ENCODE results near the gene KRTAP7-1. TPM values are rescaled to one million over a fixed set of nuclear protein-coding genes. Genes with fewer than 3 reads are reported as not detected.

KRTAP7-1 gene
- total and polyA plus RNA-seq, 9 of the 15 experiments (the other 6 are each of a cell fraction or from before 2014, with no cell fraction given): not detected

- no peaks in the 10 kb centered on the region for H4K20me1 ChIP-seq (replicated peaks; ENCODE audit: control insufficient read depth, insufficient read depth, low read length)
- H3K9ac ChIP-seq (ENCODE audit: insufficient read depth in 1 of 2, low read depth in 2 of 2, low read length in 2 of 2): no peak overlapping the region
- no peak overlapping the region for H2AFZ ChIP-seq (ENCODE audit: low read depth, low read length)
- H3K4me1 ChIP-seq (replicated peaks in 1 of 2; ENCODE audit: control insufficient read depth in 2 of 2, insufficient read depth in 2 of 2, low read length in 2 of 2): no peaks in the 10 kb centered on the region
- H3K36me3 ChIP-seq (ENCODE audit: control insufficient read depth, insufficient read depth, low read length): no peaks in the 10 kb centered on the region
- no peak overlapping the region for H3K27ac ChIP-seq (ENCODE audit: extremely low read depth, low read depth, low read length)
- intact Hi-C loops (cut with micrococcal nuclease) (loop anchor here (10.0 kb wide), 1 partner anchor 766 kb away; no protein-coding TSS in a partner anchor), in situ Hi-C loops (cut with MboI) (no loop called here)
- H3K9me3 ChIP-seq (replicated peaks; ENCODE audit: control insufficient read depth, insufficient read depth, low read depth, low read length): no peaks in the 10 kb centered on the region
- no peaks in the 10 kb centered on the region for H3K27me3 ChIP-seq (ENCODE audit: control insufficient read depth in 2 of 2, insufficient read depth in 2 of 2, low read length in 2 of 2)
- no peak for ATAC-seq
- H3K4me3 ChIP-seq: no peak overlapping the region
- 0% methylated on average over 6 of the region's 6 CpGs for WGBS (ENCODE audit: insufficient coverage, low coverage, missing lambda C conversion rate)
- CTCF ChIA-PET (ENCODE audit: low intra/inter-chr PET ratio): no interaction called here
- POLR2A ChIA-PET: no interaction called here
- no TSS peak for BruUV-seq (replicated peaks)
- DNase-seq (ENCODE audit: extremely low read depth in 1 of 4, low spot score in 3 of 4): no peak
- no peaks in the 10 kb centered on the region for H3K79me2 ChIP-seq (ENCODE audit: control insufficient read depth, insufficient read depth, low read length)
- H3K9me1 ChIP-seq (ENCODE audit: control insufficient read depth, insufficient read depth, low read length): no peaks in the 10 kb centered on the region
- no peak for TF ChIP-seq CBFA2T3 (IDR thresholded peaks at IDR 0.05)
- TF ChIP-seq BDP1 (IDR thresholded peaks at IDR 0.05; ENCODE audit: insufficient read depth, insufficient read length): no peak
- TF ChIP-seq CXXC5 (CRISPR knock-in tag; IDR thresholded peaks at IDR 0.05): no peak
- TF ChIP-seq YBX1 (IDR thresholded peaks at IDR 0.05): no peak
- TF ChIP-seq ZNF695 (CRISPR knock-in tag; IDR thresholded peaks at IDR 0.05): no peak
- no peak for TF ChIP-seq ZNF407 (IDR thresholded peaks at IDR 0.05; ENCODE audit: low read depth)
- TF ChIP-seq, protein P1, sequence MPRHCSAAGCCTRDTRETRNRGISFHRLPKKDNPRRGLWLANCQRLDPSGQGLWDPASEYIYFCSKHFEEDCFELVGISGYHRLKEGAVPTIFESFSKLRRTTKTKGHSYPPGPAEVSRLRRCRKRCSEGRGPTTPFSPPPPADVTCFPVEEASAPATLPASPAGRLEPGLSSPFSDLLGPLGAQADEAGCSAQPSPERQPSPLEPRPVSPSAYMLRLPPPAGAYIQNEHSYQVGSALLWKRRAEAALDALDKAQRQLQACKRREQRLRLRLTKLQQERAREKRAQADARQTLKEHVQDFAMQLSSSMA (CRISPR knock-in tag; IDR thresholded peaks at IDR 0.05): no peak
- no peak overlapping the region for H3K4me2 ChIP-seq (ENCODE audit: insufficient read depth, low read length)
- FAIRE-seq: no peak
These were observed 9.0 kb upstream of the KRTAP7-1 start for GRCh38 chr21:30838536-30838935.

Measured in K562 (cell line).